T-helper 9 cell (primary cell): ENCODE measurements around the gene ARF1.

Experiments
- DNase-seq: peaks from one replicate; pipeline ENCODE4 v3.0.0-alpha.2; 2020
- total RNA-seq, 2 donors: gene quantifications; one replicate each; lab custom pipeline; 2026; lab: John Stamatoyannopoulos, UW

Gene ARF1
- 292 to 315 reads per million in 2 donors for total RNA-seq

- DNase-seq = peak; percentile 90
Measured at GRCh38 chr1:228082214-228082917, at the start of gene ARF1. TSS of gene ARF1 (plus strand) at chr1:228082708. CDS start at chr1:228097115, 14,407 bp downstream.

DNA sequence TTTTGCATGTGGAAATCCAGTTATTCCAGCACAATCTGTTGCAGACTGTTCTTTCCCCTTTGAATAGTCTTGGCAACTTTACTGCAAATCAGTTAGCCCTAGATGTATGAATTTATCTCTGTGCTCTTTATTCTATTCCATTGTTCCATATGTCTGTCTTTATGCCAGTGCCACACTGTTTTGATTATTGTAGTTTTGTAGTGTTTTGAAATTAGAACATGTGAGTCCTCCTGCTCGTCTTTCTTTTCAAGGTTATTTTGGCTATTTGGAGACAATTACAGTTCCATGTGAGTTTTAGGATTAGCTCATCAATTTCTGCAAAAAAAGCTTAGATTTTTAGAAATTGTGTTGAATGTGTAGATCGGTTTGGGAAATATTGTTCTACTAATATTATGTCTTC is 49.1 kb upstream of the ARF1 start:
- no peak for DNase-seq

- no peak for DNase-seq
Measured at GRCh38 chr1:228034954-228035837, 47.3 kb upstream of the ARF1 start.

GRCh38 chr1:228035844-228036243 is 46.7 kb upstream of the ARF1 start:
- no peak for DNase-seq

DNA sequence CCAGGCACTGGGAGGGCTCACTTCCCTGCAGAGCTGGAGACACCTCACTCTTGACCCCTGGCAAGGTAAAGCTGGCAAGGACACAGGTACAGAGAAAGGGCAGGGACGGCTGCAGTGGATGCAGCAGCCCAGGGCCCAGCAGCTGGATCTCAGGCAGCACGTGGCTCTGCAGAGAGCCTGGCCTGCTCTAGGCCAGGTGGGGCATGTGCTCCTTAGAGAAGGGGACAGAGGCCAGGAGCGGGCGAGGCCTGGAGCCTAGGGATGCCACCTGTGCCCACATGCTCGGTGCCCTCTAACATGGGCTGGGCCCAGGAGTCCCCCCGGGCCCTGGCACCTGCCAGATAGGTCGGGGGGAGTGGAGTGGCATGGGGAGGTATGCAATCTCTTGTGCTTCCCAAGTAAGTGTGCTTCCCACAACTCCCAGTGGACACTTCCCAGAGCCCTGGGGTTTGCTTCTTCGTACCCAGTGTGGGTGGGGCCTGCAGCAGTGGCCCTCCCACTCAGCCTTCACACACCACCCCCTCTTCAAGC is 45.7 kb upstream of the ARF1 start:
- DNase-seq = no peak

DNA sequence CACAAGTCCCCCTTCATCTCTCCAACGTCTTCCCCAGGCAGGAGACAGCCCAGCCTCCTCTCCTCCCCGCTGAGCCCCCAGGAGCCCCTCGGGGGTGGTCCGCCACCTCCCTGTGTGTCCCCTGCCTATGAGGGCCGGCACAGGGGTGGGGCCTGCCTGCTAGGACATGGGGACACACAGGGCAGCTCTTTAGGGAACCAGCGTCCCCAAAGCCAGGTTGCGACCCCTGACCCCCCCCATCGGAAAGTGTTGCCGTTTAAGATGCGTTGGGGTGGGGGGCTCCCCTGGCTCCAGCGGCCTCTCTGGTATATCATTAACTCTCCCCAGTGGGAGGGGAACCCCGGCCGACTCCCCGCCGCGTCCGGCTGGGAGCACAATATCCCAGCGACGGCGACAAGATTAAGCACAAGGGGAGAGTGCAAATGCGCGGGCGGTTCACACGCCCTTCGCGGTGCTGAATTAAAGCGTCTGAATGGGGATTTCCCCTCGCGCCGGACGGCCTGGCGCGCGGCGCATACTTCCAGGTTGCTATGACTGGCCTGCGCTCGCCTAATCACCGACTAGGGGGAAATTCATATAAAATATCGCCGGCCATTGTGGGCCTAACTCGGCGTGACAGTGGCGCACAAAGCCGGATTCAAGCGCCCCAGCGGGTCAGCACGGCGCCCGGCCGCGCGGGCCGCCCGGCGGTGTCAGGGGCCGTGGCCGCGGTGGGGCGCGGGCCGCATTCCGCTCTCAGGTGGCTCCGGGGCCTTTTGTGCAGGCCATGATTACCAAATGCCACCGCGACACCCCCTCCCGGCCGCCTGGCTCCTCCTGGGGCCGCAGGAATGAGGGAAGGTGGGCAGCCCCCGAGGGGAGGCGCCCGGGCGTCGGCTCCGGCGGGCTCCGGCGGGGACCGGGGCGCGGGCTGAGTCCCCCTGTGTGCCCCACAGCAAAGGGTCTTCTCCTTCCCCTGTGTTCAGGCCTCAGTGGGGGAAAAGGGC is 44.8 kb upstream of the ARF1 start:
- no peak for DNase-seq

- DNase-seq = no peak
Measured at GRCh38 chr1:228038387-228039005, 44.0 kb upstream of the ARF1 start.

- DNase-seq = no peak
Measured at GRCh38 chr1:228039006-228039903, 43.3 kb upstream of the ARF1 start.

GRCh38 chr1:228039986-228040385 is 42.5 kb upstream of the ARF1 start:
- no peak for DNase-seq

DNA sequence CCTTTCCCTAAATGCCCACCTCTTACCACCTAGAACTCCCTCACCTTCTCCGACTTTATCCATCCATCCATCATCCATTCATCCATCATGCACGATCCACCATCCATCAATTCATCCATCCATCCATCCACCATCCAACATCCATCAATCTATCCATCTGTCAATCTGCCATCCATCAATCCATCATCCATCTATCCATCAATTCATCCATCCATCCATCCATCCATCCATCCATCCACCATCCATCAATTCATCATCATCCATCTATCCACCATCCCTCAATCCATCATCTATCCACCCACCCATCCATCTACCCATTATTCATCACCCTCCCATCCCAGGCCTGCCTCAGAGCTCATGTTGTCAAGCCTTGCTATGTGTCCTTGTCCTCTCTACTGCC is 41.2 kb upstream of the ARF1 start:
- no peak for DNase-seq

GRCh38 chr1:228042508-228042907 is 40.0 kb upstream of the ARF1 start:
- DNase-seq = no peak

DNA sequence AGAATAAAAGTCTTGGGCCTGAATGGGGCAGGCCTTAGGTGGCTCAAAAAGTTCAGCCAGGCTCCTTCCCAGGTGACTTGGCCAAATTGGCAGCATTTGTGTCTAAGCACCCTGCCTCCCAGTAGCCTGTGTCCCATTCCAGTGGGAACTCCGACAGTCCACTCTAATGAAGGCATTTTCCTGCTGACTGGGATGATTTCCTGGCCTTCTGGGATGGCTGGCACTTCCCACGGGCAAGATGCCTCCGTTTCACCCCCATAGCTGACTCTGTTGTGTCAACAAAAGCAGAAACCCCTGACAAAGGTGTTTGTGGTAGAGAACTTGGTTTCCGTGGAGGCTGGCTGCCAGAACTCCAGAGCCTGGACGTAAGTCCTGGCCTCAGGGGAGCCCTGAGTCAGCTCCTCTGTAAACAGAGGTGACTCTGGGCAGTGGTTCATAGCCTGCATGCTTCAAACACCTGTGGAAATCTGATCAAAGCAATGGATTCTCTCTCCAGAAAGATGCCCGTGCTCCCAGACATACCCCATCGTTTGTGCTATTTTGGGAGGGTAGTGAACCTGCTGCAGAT is 39.1 kb upstream of the ARF1 start:
- no peak for DNase-seq

DNA sequence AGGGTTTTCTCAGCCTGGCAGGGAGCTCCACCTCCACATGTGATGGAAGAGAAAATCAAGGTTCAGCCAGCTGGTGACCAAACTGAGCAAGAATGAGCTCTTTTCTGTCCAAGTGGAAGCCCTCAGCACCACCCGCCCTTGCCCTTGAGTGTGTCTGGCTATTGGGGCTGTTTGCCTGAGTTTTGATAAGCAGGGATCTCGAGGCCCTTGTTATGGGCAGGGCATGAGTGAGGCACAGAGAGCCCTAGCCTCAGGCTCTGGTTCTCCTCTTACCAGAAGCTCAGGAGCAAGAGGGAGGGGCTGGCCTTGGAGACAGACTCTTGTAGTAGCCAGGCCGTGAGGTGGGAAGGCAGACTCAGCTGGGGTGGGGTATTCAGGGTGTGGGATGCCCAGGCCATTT is 37.5 kb upstream of the ARF1 start:
- DNase-seq = no peak

GRCh38 chr1:228045405-228045804 is 37.1 kb upstream of the ARF1 start:
- no peak for DNase-seq

DNA sequence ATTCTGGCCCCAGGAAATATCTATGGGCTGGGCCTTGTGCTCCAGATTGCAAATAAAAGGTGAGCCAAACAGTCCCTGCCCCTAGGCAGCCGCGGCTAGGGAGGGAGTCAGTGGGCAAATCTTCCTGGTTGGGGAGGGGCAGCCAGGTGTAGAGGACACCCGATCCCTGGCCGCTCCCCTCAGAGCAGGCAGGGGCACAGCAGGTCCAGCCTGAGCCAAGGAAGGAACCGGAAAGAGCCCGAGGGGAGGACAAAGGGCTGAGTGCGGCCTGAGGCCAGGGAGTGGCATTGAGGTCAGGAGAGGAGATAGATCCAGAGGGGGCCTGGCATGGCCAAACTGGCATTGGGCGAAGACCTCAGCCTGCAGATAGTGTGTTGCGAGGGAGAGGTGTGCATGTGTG is 36.6 kb upstream of the ARF1 start:
- no peak for DNase-seq

- DNase-seq = no peak
Measured at GRCh38 chr1:228046421-228047182, 35.9 kb upstream of the ARF1 start.

DNA sequence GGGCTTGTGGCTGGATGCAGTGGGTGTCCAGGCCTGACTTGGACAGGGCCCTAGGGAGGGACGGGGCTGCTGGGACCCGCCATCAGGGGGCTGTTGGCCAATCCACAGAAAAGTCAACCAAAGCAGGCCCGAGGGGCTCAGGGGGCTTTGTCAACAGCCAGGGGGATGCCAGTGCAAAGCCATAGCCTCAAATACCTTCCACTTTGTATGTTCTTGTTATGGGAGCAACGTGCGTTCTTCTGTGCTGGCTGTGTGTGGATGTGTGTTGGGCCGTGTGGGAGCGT is 35.4 kb upstream of the ARF1 start:
- DNase-seq = no peak

DNA sequence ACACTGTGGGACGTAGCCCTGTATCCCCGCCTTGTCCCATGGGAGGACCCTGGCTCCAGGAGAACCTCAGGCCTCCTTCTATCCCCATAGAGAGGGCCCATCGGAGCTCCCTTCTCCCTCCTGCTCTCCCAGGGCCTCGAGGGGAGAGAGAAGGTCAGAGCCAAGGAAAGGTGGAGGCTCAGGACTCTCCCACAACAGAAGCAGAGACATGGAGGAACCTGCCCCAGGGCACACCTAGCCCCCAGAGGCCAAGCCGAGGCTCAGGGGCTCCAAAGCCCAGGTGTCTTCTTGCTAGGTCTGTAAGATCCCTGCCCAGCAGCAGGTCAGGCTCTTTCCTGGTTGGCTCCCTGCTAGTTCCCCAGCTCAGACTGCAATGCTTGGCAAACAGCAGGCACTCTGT is 34.4 kb upstream of the ARF1 start:
- no peak for DNase-seq

DNA sequence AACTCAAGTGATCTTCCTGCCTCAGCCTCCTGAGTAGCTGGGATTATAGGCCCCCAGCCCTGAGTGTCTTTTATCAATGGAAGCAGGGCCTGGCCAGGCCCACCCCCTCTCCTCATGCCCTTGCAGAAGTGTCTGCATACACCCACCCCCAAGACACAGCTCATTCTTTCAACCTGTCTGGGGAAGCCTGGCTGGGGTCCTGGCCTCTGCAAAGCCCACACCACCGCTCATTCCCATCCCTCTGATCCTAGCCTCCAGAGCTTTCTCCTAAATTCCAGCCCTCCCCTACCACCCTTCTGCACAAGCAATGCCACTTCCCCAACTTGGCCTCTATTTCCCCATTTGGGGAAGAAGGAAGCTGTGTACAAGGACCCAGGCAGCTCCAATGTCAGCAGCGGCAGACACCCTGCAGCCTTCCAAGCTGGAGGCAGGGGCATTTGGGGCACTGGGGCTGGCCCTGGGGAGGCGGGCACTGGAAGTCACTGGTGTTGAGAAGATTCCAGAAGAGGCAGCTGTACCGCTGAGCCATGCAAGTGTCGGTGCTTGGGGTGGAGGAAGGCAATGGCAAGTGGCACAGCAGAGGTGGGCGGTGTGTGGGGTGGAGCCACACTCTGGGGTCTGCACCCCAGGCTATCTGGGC is 33.7 kb upstream of the ARF1 start:
- DNase-seq = no peak
